Stimulated activated CD8-positive, alpha-beta memory T cell treated with anti-CD3 and anti-CD28 coated beads, Interleukin-12 subunit alpha, Interleukin-12 subunit beta, amount 100 ng/mL, for 1 hour (primary cell): ENCODE data around the gene GNS.
"Not testable (repeated sequence)": the region's sequence is repeated elsewhere in the genome, so short reads cannot be mapped to it uniquely, and the experiment has no call there.

ENCODE experiments used
- DNase-seq: peaks from one replicate; pipeline ENCODE4 v3.0.0-alpha.2; 2020; ENCODE audit warnings: low read depth

The GNS gene

DNA sequence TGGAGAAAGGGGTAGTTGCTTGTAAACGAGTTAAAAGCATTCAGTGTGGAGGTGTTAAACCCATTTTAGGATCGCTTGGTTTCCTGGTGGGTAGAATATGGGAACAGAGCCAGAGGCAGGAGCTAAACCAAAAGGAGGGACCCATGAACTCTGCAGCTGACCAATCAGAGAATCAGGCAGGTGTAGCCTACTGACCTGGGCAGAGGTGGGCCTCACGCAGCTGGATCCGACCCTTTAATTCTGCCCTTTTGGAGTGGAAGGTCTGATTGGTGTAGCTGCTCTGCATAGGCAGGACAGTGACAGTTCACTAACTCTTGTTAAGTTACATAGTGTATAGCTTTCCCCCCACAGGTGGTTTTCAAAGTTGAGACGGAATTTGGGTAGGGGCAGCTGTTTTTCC is 63.7 kb downstream of the GNS start:
- DNase-seq = no peak

DNA sequence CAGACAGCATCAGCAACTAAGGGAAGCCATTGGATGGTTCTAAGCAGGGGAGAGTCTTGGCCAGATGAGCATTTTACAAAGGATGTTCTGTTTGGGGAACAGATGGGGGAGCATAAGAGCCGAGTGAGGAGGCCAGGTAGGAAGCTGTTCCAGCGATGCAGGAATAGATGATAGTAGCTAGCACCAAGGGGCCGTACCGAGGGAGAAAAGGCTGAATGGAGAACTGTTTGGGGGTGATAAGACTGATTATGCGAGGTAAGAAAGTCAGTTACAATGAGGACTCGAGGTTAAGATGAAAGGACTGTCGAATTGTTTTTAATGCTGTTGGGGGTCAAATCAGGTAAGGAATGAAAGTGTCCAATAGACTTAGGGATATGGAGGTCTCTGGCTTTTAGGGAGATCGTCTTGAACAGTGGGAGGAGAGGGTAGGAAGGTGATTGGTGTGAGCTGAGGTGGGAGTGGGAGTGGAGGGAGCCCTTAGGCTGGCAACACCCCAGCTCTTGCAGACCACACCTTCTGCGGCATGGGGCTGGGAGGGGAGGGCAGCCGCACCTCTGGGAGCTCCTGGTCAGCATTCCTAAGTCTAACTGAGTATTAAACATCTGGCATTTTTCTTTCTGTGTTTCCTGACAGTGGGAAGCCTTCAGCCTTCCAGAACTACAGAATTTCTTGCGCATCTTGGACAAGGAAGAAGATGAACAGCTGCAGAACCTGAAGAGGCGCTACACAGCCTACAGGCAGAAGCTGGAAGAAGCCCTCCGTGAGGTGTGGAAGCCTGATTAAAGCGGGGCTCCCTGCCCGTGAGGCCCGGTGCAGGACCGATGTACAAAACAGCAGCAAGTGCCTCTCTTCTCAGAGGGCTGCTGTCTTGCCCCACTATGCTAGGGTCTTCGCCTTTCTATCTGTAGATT is 64.8 kb downstream of the GNS start:
- no peak for DNase-seq

DNA sequence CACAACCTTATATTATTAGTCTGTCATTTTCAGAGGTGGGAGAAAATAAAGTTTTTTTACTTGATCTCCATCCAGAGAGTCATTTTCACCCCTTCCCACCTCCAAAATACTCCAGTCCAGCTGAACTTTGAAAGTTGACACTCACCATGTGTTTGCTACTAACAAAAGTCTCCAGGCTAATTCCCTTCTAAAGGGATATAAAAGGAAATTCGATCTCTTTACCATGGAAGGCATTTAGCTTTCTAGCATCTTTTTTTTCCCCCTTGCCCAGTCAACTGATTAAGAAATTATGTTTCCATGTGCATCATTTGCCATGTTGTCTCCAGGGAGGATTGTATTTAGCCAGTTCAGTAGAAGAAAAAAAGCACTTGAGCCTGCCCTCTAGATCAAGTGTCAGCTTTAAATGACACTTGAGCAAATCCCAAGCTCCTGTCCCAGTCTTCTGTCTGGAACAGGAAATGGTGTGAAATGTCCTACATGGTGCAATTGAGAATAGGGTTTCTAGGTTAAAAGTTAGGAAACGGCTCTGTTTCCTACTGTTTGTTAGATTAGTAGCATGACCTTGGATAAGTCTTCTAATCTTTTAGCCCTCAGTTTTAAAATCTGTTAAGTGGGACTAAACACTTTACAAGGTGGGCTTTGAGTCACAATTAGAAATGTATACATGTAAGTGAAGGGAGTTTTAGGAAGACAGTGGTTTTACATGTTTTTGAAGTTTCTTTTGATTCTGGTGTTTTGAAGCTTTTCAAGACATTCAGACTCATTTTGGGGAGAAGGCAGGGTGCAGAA is 67.2 kb downstream of the GNS start:
- DNase-seq = no peak

DNA sequence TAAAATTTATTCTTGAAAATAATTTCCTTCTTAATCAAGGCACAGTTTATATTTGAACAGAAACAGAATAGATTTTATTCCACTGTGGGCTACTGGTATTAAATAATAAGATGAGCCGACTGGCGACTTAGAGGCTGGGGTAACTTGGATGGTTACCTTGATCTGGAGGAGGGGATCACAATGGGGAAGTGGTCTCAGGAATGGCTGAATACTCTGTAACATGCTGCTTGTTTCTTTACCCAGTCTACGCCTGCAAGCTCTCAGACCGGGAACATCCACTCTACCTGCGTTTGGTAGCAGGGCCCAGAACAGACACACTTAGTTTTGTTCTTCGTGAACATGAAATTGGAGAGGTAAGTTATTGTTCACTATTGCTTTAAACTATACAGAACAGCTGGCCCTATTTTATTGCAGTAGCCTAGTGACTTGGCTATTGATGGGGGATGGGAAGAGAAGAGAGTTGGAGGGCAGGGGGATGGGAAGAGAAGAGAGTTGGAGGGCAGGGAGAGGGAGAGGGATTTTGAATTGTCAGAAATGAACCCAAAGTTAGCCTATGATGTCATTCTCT is 67.9 kb downstream of the GNS start:
- no peak for DNase-seq

DNA sequence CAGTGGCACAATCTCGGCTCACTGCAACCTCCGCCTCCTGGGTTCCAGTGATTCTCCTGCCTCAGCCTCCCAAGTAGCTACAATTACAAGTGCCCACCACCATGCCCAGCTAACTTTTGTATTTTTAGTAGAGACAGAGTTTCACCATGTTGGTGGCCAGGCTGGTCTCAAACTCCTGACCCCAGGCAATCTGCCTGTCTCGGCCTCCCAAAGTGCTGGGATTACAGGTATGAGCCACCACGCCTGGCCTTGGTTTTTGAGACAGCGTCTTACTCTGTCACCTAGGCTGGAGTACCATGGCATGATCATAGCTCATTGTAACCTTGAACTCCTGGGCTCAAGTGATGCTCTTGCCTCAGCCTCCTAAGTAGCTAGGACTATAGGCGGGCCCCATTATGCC is 69.0 kb downstream of the GNS start:
- DNase-seq = not testable (repeated sequence)

DNA sequence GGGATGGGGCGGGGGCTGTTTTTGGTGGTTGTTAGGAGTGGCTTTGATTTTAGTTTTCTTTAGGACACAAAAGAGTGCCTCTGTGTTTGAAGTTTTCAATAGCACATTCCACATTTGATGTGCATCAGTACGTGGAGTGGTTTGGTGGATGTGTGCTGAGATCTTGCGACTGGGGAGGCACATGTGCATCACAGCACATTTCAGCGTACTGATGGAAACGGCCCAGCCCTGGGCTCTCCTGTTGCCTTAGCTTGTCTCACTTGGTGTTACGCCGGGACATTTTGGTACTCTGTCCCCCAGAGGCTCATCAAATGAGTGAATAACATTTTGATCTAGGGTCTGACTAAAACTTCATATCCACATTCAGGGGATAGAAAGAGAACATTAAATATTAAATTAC is 70.5 kb downstream of the GNS start:
- no peak for DNase-seq

DNA sequence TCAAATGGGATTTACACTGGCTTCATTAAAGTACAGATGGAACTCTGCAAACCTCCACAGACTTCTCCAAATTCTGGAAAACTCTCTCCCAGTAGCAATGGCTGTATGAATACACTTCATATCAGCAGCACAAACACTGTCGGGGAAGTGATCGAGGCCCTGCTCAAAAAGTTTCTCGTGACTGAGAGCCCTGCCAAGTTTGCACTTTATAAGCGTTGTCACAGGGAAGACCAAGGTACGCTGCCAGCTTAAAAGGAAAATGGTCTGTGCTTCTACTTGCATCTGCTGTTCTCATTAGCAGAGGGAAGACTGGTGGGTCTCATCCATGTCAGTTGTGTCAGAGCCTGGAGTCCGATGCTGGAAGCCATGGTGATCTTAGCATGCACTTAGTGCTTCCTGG is 71.0 kb downstream of the GNS start:
- DNase-seq = no peak

DNA sequence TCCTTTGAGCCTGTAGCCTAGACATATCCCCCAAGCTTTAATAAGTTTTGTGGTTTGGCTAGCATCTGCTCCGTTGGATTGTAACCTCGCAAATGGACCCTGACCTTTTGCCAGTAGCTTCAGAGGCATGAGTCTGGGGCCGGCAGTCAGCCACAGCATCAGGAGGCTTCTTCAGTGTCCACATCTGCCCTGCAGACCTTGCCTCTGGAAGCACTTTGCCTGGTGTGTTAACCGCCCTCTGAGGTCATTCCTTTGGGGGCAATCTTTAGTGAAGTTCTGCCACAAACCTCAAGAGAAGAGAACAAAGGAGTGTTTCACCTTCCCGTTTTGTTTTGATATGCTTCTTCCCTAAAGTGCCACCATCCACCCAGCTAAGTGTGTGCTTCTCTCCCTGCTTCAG is 71.4 kb downstream of the GNS start:
- no peak for DNase-seq

DNA sequence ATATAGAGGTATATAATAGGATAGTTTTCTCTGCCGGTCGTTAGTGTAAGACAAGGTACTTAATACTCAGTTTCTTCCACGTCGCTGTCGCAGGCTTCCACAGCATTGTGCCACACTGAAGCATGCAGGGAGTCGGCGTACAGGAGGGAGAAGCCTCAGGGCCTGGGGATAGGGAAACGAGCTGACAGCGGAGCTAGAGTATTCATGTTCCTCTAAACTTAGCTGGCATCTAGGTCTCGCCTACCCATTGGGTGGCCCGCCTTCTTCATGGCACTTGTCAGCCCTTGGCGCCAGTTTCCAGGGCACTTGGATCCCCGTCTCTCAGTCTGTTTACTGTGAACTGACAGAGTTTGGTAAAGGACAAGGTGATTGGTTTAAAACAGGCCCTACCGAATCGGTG is 73.6 kb downstream of the GNS start:
- DNase-seq = no peak

DNA sequence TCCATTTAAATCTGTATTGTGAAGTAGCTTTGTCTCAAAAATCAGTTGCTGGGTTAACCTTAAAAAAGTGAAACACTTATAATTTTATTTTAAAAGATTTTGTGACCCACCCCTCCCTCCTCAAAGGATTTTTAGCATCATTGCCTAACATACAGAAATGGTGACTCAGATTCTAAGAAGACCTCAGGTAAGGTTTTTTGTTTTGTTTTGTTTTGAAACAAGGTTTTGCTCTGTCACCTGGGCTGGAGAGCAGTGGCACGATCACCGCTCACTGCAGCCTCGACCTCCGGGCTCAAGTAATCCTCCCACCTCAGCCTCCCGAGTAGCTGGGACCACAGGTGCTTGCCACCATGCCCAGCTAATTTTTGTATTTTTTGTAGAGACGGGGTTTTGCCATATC is 74.2 kb downstream of the GNS start:
- DNase-seq = no peak

DNA sequence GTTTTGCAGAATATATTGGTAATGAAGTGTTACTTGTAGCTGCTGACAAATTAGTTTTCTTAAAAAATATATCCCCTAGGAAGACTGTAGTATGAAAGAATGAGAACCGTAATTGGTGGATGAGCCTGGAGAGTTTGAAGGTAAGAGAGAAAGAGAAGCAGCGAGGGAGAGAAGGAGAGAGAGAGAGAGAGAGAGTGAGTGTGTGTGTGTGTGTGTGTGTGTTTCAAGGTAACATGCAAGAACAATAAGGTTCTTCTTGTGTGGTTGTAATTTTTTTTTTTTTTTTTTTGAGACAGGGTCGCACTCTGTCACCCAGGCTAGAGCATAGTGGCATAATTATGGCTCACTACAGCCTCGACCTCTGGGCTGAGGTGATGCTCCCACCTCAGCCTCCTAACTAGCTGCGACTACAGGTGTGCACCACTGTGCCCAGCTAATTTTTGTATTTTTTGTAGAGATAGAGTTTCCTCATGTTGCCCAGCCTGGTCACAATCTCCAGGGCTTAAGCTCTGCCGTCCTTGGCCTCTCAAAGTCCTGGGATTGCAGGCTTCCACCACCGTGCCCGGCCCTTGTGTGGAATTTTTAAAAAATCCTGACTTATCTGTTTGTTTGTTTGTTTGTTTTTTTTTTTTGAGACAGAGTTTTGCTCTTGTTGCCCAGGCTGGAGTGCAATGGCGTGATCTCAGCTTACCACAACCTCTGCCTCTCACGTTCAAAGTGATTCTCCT is 75.2 kb downstream of the GNS start:
- DNase-seq = no peak

DNA sequence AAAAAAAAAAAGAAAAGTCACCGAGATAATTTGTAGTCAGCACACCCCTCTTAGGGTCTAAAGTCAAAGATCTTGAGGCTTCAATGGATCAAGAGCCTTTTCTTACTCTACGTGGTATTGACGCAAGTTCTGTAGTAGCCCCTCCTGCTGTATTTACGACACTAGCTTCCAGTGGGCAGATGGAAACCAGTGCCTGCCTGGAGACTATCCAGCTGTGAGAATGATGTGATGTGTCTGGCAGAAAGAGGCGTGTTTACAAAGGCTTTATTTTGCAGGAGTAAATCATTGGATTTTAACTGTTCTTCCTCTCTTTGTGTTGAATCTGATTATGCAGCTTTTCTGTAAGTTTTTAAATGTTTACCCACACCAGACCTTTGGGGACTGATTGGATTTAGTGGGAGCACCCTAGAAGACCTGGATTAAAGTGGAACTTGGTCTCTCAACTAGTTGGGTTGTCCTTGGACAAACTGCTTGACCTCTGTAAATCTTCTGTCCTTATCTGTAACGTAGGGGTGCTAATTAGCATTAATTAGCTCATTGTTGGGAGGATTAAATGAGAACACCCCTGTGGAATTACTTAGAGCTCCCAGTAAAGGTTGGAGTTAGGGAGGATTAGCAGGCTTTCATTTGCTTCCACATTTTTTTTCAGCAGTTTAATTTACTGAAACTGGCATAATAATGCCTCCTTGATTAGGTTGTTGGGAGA is 76.5 kb downstream of the GNS start:
- no peak for DNase-seq

DNA sequence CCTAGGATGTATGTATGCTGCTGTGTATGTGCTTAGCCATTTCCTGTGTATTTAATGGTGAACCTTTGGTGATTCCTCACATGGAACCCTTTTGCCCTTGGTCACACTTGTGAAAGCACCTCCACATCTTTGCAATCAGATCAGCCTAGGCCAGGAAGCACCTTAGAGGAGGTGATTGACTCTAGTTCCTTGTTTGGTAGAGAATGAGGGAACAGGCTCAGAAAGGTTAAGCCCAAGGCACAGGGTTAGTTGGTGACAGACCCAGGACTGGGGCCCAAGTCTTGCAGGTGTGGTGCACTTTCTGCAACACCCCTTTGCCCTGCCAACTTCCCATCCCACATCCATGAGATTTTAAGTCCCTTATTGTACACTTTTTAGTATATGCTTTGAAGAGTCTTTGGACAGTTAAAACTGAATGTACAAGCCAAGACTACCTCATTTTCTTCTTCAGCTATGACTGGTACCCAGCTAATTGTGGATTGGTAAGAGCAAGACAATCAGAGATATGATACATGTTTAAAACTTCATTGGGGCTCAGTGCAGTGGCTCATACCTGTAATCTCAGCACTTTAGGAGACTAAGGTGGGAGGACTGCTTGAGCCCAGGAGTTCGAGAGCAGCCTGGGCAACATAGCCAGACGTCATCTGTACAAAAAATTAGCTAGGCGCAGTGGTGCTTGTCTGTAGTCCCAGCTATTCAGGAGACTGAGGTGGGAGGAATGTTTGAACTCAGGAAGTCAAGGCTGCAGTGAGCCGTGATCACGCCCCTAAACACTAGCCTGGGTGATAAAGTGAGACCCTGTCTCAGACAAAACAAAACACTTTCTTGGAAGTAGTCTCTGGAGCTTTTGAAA is 77.8 kb downstream of the GNS start:
- DNase-seq = no peak

DNA sequence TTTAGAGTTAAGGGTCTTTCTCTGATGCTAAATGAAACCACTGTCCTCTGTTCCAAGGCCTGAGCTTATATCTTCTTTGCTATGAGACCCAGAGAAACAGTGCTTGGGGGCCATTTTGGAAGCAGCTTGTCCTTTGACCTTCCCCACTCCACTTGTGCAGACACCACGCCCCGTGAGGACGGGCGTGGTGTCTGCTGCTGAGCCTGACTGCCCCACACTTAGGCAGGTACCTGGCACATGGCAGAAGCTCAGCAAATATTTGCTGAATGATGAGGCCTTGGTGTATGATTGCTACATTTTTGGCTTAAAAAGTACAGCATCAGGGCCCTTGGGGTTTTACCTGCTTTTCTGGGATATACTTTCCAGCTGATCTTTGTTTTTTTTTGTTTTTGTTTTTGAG is 79.0 kb downstream of the GNS start:
- no peak for DNase-seq

DNA sequence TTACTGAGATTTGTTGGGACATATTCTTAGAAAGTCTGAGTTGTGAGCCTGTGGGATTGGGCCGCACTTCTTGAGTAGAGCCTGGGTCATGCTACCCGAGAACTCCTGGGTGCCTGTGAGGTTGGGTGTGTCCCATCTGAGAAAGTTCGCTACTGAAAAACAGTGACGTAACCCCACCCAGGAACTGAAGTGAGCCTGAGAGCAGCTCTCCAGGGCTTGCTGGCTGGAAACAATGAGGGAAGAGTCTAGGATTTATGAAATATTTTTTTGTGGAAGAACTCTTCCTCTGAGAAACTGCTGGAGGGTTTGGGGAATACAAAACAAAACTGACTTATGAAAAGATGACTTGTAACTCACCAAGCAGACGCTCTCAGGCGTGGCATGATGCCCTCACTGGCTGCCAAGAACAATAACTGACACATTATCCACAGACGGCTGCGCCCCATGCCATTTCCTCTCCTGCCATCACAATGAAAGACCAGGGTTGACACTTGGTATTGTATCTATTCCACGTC is 79.7 kb downstream of the GNS start:
- peak; percentile 39 for DNase-seq

DNA sequence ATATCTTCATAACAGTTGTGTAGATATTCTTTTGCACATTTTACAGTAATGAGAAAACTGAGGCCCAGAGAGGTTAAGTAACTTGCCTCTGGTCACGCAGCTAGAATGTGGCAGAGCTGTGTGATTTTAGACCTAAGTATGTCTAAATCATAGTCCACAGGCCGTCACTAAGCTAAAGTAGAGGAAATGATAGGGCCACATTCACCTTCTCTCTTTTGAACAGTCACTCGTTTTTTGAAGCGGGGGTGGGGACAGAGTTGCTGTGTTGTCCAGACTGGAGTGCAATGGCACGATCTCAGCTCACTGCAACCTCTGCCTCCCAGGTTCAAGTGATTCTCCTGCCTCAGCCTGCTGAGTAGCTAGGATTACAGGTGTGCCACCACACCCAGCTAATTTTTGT is 80.4 kb downstream of the GNS start:
- DNase-seq = no peak

DNA sequence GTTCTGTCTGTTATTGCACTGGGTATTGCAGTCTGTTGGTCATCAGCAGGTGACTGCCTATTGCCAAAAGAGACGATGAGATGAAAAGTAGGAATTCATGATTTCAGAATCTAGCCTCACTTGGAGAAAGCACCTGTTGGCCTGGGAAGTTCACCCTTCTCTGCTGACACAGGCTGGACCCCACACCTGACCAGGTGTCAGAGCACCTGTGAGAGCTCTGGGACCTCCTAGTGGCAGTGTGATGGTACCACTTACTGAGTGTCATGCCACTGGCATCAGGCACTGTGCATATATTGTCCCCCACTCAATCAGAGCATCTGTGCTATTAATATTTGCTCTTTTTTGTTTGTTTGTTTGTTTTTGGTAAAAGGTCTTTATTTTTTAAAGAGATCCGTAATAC is 81.0 kb downstream of the GNS start:
- no peak for DNase-seq

DNA sequence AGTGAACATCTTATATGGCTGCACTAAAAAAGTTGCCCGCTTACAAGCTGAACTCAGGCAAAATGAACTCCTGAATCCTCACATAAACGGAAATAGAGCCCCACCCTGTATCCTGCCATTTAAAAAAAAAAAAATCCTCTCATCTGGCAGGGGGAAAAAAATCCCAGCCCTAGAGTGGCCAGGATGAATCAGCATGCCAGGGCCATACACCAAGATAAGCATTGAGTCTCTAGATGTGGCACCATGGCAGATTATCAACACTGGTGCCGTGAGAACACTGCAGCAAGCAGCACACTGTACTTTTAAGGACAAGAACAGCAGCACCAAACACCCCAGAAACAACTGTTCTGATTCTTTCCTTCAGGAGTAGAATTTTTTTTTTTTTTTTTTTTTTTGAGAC is 83.4 kb downstream of the GNS start:
- DNase-seq = no peak

DNA sequence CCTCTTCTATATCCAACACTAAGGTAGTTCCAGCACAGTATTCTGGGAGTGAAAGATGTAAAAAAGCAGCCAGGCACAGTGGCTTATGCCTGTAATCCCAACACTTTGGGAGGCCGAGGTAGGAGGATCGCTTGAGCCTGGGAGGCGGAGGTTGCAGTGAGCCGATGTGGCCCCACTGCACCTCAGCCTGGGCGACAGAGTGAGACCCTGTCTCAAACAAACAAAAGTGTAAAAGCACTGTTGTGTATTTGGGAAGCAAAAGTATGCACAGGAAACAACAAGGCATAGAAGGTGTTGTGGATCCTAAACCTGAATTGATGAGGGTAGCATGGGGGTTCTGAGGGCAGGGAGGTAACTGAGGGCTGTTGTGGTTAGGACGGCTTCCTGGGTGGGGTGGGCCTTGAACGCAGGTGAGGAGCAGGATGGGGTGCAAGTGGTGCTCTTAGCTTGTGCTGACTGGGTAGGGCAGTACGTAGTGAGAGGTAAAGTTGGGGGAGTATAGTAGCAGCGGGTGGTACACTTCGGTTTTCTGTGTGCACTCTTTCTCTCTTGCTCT is 84.8 kb downstream of the GNS start:
- DNase-seq = peak; percentile 36

DNA sequence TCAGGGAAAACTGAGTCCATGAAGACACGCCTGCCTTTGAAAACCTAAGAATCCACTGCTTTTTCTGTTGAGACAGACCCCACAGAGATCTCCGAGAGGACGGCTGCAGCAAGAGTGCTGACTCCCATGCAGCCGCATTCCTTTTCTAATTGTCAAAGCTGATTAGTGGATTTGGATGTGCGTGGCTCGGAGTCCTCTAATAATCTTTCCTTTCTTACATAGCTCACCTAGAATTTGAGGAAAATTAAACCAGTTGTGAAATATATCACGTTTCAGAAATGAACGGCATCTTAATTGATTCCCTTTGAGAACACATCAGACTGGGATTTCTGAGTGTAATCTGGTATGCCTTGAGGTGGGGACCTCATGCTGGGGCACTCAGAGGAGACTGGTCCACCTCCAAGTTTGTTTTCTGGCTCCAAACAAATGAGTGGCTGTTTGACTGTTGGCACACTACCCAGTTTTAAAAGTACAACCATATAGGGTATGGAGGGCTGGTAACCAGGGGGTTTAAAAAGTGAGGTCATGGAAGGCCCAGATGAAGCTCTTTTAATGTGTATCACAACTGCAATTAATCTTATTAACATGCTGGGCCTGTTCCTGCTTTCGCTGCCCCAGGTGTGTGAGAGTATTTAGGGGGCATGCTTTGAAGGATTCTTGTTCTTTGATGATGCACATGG is 85.6 kb downstream of the GNS start:
- no peak for DNase-seq
